ENCODE results near the gene FEZF2.

FEZF2 gene

GRCh38 chr3:62373215-62373614 lies at the start of gene FEZF2:
FEZF2 (minus strand) TSS chr3:62373550; CDS start chr3:62372868, 682 bp downstream.
- DNase-seq = no peak

GRCh38 chr3:62421207-62421606 lies 47.9 kb upstream of the FEZF2 start:
- DNase-seq = no peak

GRCh38 chr3:62416144-62416543 lies 42.8 kb upstream of the FEZF2 start:
- no peak for DNase-seq

GRCh38 chr3:62415312-62415801 lies 42.0 kb upstream of the FEZF2 start:
- no peak for DNase-seq

DNA sequence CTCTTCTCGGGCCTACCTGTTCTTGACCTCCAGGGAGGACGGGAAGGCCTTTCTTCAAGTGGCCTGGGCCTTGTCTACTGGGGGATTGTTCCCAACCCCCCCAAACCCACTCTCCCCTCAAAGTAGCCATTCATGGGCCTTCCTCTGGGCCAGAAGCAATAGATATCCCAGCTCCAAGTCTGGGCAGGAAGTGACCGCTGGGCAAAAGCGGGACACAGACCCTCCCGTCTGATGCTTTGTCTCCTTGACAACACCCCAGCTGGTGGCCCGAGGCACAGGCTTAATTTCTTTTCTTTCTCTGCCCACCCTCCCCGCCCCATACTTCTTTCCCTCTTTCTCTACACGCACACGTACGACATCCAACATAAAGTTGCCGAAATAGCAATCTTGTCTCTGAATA lies 41.4 kb upstream of the FEZF2 start:
- DNase-seq = no peak

GRCh38 chr3:62413687-62414086 lies 40.3 kb upstream of the FEZF2 start:
- DNase-seq = no peak

DNA sequence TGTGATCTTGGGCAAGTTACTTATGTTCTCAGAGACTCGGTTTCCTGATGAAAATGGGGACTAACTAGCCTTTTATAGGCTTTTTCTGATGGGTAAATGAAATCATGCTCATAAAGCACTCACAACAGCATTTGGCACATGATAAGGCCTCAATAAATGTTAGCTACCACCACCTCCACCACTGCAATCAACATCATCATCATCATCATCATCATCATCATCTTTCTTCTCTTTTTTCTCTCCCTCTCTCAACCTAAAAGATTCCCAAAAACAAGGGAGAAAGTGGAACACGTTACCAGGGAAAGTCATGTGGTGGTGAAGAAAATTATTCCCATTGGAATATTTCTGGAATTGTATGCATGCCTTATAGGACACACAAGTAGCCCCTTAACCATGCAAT lies 33.6 kb upstream of the FEZF2 start:
- DNase-seq = no peak

GRCh38 chr3:62405566-62405965 lies 32.2 kb upstream of the FEZF2 start:
- DNase-seq = no peak

DNA sequence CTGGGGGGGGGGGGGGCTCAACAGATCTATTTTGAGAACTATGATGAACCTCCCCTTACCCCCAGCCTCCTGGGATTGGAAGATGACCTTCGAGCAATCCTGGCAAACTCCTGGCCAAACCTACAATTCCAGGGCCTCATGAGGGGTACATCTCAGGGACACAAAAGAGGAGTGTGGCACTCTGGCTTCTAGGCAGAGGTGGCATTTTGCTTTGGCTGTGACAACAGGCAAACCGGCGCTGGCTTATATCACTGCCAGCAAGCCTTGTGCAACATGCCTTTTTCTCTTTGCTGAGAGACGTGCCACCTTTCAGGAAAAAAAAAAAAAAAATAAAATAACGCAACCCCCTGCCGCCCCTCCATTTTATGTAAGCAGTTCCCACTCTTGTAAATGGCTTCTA lies 31.8 kb upstream of the FEZF2 start:
- no peak for DNase-seq

DNA sequence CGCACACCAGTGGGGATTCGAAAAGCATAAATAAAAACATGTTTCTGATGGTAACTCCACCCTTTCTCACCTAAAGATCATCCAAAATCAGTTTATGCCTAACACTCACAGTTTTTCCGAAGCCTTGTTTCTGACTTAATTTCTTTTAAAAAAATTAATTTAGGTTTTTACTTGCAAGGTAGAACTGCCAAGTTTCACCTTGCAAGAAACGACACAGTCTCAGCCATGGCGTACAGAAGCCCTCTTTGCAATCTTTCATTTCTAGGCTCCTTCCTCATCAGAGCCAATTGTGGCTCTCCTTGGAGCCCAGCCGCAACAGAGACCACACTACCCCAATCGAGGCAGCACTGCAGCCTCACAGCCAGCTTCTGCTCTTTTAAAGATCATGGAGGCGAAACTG lies 31.0 kb upstream of the FEZF2 start:
- no peak for DNase-seq

- DNase-seq = no peak
Measured at GRCh38 chr3:62403765-62404164, 30.4 kb upstream of the FEZF2 start.

GRCh38 chr3:62392626-62393292 lies 19.4 kb upstream of the FEZF2 start:
- DNase-seq = no peak

DNA sequence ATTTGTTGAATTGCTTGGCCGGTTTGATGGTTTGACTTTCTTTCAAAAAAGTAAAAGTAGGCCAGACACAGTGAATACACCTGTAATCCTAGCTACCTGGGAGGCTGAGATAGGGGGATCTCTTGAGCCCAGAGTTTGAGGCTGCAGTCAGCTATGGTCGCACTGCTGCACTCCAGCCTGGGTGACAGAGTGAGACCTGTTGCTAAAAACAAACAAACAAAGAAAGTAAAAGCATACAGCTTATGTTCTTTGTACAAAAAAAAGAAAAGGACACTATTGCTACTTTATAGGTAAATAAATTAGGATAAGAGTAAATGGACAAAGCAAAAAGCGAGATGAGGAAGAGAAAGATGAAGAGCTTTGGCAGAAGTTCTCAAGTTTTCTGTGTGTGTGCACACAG lies 13.9 kb upstream of the FEZF2 start:
- no peak for DNase-seq

DNA sequence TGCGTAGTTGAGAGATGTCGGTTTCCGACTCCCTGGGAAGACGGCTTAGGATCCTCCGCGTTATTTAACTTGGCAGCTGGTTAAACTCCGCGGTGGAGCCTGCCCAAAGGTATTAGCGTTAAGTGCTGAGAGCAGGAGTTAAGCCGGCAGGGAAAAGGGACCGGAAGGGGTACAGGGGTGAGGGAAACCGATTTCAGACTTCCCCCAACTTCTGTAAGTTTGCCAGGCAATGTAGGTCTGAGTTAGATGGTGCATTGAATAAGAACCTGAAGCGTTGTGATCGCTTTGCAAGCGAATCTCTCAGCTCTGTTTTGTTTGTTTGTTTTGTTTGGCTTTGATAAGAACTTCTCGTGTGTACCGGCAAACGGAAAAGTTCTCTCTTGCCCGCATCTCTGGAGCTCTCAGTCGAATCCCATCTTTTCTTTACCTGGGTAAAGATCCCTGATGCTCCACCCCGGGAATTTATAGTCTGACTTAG lies 6.0 kb upstream of the FEZF2 start:
- no peak for DNase-seq

GRCh38 chr3:62378921-62379320 lies 5.6 kb upstream of the FEZF2 start:
- DNase-seq = no peak

- DNase-seq = no peak
Measured at GRCh38 chr3:62378311-62378789, 5.0 kb upstream of the FEZF2 start.

DNA sequence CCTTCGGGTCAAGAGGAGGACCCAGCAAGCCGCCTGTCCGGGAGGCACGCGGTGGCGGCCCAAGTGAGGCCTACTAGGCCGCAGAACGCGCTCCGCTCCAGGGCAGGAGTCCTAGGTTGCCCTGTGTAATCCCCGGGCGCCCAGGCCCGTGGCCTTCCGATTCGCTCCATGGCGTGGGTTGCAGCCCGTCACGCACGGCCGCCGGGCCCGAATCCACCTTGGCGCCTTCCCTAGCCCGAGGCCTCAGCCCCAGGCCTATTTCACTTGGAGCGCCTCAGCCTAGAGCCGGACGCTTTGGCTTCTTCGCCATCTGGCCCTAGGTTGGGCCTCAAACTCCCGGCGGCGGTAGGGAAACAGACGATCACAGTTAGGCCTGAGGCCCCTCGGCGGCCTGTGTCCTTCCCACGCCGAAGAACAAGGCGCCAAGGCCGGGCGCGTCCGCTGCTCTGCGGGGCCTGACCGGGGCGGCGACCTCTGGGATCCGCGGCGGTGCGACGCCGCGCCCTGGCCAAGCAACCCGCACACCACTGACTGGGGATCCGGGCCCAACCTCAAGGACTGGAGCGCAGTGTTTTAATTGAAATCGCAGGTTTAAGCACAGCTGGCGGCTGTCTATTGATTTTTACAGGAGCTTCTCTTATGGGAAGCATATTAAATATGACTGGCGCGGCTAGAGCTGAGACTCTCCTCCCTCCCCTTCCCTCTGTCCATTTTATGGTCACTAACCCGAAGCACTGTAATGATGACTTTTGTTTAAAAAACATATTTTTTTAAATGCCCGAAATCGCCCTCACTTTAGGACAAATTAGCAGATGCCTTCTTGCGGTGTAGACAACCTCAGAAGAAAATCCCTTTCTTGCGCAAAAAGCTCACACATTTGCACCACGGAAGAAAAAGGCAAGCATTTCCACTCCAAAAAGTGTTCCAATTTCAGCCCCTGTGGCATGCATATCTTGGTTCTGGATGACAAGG lies 3.8 kb upstream of the FEZF2 start:
- DNase-seq = no peak

- no peak for DNase-seq
Measured at GRCh38 chr3:62376454-62376720, 3.0 kb upstream of the FEZF2 start.

GRCh38 chr3:62375655-62376453 lies 2.5 kb upstream of the FEZF2 start:
- no peak for DNase-seq

DNA sequence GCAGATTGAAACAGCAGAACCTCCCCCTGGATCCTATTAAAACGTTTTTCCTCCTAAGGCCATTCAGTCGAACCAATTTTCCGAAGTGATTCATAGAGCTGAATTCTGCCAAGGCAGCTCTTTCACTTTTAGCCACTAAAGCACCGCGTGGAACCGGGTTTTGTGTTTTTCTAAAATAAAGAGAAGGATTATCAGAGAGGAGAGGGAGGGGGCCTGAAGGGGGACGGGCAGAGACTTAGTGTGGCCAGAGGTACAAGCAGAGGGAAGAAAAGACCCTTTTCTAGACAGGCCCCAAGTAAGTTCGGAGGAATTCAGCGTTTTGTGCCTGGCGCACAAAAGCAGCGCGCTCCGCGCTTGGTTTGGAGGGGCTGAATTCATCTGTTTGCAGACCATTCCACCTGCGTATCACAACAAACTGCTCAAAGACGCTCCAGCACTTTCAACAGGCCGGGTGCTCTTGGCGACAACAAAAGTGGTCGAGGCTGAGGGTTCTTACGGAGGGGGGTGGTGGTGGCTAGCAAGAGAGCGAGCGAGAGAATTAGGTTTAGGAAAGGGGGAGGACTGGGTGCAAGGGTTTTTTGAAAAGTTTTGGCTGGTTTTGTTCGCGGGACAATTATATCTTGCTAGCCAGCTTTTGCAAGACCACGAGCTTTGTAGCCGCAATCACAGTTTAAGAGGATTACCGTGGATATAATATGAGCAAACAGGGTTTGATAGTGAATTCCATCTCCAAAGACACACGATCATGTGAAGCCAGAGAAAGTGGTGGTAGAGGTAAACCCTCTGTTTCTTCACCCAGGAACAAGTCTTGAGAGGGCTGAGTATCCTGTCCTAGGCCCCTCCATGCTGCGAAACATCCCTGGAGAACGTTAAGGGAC lies 1.2 kb upstream of the FEZF2 start:
- DNase-seq = no peak

- DNase-seq = no peak
Measured at GRCh38 chr3:62373714-62374333, 474 bp upstream of the FEZF2 start.

GRCh38 chr3:62372621-62373041 lies 719 bp downstream of the FEZF2 start:
- DNase-seq = no peak

All from activated CD8-positive, alpha-beta memory T cell treated with anti-CD3 and anti-CD28 coated beads, Interleukin-2, amount 50 U/mL, for 4 hours (primary cell).